Islet of Langerhans (tissue), 1 donor: ENCODE results near the gene TCHHL1.

Experiments used
- FAIRE-seq: peaks from one replicate; lab custom pipeline; 2011; peaks lifted over from hg19 to GRCh38; lab: Jason Lieb, UNC

The TCHHL1 gene

DNA sequence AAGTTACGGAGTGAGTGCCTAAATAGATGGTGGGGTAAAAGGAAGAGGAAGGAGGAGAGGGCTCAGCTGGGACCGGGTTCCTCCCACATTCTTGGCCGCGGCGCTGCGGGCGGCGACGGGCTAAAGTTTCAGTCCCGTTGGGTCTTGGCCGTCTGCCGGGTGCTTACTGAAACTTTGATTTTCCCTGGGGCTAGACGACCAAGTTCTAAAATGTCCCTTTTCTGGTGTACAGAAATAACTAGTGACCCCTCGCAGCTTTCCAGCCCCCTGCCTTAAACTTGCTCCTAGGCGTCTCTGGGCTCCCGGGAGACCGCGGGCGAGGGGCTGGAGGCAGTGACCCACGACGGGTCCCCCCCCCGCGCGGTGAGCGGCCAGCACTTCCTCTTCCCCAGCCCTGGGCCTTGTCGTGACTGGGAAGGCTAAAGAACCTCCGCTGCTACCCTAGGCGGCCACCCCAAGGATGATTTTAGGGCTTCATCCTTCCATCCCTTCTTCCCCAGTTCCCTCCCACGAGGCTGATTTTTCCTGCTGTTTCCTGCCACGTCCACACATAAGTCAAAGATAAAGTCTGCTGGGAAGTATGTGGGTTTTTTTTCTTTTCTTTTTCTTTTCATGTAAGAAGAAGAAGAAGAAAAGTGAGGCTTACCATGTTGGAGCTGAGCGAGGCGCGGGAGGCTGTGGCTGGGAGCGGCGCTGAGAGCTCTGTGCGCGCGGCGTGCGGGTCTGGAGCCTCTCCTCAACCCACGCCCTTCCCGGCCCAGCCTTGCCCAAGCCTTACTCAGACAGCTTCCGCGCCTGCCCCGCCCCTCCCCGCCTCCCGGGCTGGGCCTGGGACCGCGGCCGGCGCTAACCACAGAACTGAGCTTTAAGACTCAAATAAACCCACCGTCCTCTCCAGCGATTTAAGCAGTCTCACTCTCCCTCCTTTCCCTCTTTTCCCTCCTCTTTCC, 52.3 kb downstream of the TCHHL1 start, which contains the start of gene S100A11:
Gene S100A11, minus strand, starts transcription at position 738 of the 950 bp plus-strand sequence. Its CDS starts 89 bp downstream, at position 649.
- FAIRE-seq, result no peak

GRCh38 chr1:152035539-152036266, 53.2 kb downstream of the TCHHL1 start:
- no peak for FAIRE-seq

- no peak for FAIRE-seq
These were observed 54.0 kb downstream of the TCHHL1 start for GRCh38 chr1:152034654-152035538.

- no peak for FAIRE-seq
These were observed 54.6 kb downstream of the TCHHL1 start for GRCh38 chr1:152034324-152034653.
